LNCaP clone FGC (cell line): ENCODE results near the gene CCT5.

Experiments
- DNase-seq: peaks from one replicate; pipeline ENCODE4 v3.0.0-alpha.2; 2011; ENCODE audit warnings: low read depth
- H3K4me3 ChIP-seq: 2 replicates; pipeline ENCODE4 v1.5.1; 2011; ENCODE audit warnings: mild to moderate bottlenecking, low read depth, low read length, control low read depth
- TF ChIP-seq, protein P1 (sequence below): IDR thresholded peaks from 2 replicates; pipeline ENCODE4 v1.5.1; 2012; ENCODE audit warnings: mild to moderate bottlenecking; ENCODE audit not compliant: control insufficient read depth, insufficient read depth; ENCODE audit errors: extremely low read depth

Gene CCT5

GRCh38 chr5:10228288-10228687 lies 21.8 kb upstream of the CCT5 start:
- H3K4me3 ChIP-seq = no peak overlapping the region
- no peak for DNase-seq
- TF ChIP-seq, protein P1, sequence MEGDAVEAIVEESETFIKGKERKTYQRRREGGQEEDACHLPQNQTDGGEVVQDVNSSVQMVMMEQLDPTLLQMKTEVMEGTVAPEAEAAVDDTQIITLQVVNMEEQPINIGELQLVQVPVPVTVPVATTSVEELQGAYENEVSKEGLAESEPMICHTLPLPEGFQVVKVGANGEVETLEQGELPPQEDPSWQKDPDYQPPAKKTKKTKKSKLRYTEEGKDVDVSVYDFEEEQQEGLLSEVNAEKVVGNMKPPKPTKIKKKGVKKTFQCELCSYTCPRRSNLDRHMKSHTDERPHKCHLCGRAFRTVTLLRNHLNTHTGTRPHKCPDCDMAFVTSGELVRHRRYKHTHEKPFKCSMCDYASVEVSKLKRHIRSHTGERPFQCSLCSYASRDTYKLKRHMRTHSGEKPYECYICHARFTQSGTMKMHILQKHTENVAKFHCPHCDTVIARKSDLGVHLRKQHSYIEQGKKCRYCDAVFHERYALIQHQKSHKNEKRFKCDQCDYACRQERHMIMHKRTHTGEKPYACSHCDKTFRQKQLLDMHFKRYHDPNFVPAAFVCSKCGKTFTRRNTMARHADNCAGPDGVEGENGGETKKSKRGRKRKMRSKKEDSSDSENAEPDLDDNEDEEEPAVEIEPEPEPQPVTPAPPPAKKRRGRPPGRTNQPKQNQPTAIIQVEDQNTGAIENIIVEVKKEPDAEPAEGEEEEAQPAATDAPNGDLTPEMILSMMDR = no peak

- TF ChIP-seq, protein P1 = peak; percentile 24
- no peak for DNase-seq
- no peak overlapping the region for H3K4me3 ChIP-seq
These were observed 20.6 kb upstream of the CCT5 start for GRCh38 chr5:10229306-10230048.

GRCh38 chr5:10232386-10232785 lies 17.7 kb upstream of the CCT5 start:
- DNase-seq = no peak
- TF ChIP-seq, protein P1 = no peak
- no peak overlapping the region for H3K4me3 ChIP-seq

DNA sequence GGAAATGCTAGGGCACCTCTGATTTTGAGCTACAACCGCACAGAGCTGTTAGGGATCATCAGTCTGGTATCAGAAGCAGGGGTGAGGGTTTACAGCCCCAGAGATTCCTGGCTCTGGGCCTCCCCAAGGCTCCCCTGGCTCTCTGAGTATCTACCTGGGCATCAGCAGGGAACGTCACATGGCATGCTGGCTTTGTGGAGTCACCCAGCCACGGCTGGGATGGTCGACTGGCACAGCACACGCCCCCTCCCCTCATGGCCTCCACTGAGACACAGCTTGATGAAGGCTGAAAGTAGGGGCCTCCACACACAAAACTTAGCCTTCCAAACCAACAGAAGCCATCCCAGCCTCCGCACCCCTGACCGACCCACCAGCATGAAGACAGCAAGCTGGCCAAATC lies 17.1 kb upstream of the CCT5 start:
- no peak for DNase-seq
- no peak overlapping the region for H3K4me3 ChIP-seq
- TF ChIP-seq, protein P1 = no peak

GRCh38 chr5:10233505-10233904 lies 16.6 kb upstream of the CCT5 start:
- no peak for DNase-seq
- H3K4me3 ChIP-seq = no peak overlapping the region
- TF ChIP-seq, protein P1 = peak; percentile 61

GRCh38 chr5:10235350-10235749 lies 14.7 kb upstream of the CCT5 start:
- H3K4me3 ChIP-seq = no peak overlapping the region
- DNase-seq = no peak
- TF ChIP-seq, protein P1 = no peak
